MCF 10A (cell line): ENCODE data around the gene RSKR. TPM values are rescaled to one million over a fixed set of nuclear protein-coding genes. Genes with fewer than 3 reads are reported as not detected.

ENCODE experiments used
- BruUV-seq: library from RNA; stranded (reverse); fragments of 400-500 nt; replicated peaks from 2 replicates; lab custom pipeline; 2021; lab: Mats Ljungman, UMichigan
- CTCF ChIA-PET: fragments of 300-600 bp; sonication (Branson Sonifier 250); formaldehyde crosslinking; extraction: SDS; loops from one replicate; lab custom pipeline; 2021; ENCODE audit warnings: antibody characterized with exemption, inconsistent platforms; lab: Yijun Ruan, JAX
- POLR2A ChIA-PET: fragments of 300-600, 350-650 bp; sonication (Branson Sonifier 250); formaldehyde crosslinking; extraction: SDS; loops from one replicate; lab custom pipeline; 2020; ENCODE audit warnings: antibody characterized with exemption, inconsistent platforms; lab: Yijun Ruan, JAX
- DNase-seq: peaks from one replicate; pipeline ENCODE4 v3.0.0-alpha.2; 2018; ENCODE audit not compliant: unreplicated experiment
- H3K27ac Mint-ChIP-seq: one replicate; pipeline ENCODE4 v1.8.0; 2022; ENCODE audit warnings: mild to moderate bottlenecking, low read depth, mixed read lengths; ENCODE audit not compliant: unreplicated experiment
- H3K27me3 Mint-ChIP-seq: one replicate; pipeline ENCODE4 v1.8.0; 2022; ENCODE audit warnings: mixed read lengths; ENCODE audit not compliant: insufficient read depth, unreplicated experiment
- H3K36me3 Mint-ChIP-seq: one replicate; pipeline ENCODE4 v1.8.0; 2022; ENCODE audit warnings: mild to moderate bottlenecking, moderate library complexity, mixed read lengths; ENCODE audit not compliant: insufficient read depth, unreplicated experiment
- H3K4me1 Mint-ChIP-seq: one replicate; pipeline ENCODE4 v1.8.0; 2022; ENCODE audit warnings: mixed read lengths; ENCODE audit not compliant: insufficient read depth, unreplicated experiment
- H3K4me3 Mint-ChIP-seq: one replicate; pipeline ENCODE4 v1.8.0; 2022; ENCODE audit warnings: mild to moderate bottlenecking, moderate library complexity, mixed read lengths; ENCODE audit not compliant: unreplicated experiment
- H3K9me3 Mint-ChIP-seq: one replicate; pipeline ENCODE4 v1.8.0; 2022; ENCODE audit warnings: mixed read lengths; ENCODE audit not compliant: unreplicated experiment
- CTCF ChIP-seq: fragments of 200-600 bp; IDR thresholded peaks from one replicate; pipeline ENCODE4 v1.8.0; 2022; ENCODE audit warnings: antibody characterized with exemption, mild to moderate bottlenecking; ENCODE audit not compliant: unreplicated experiment
- intact Hi-C: fragments of 100-400 bp; cut with micrococcal nuclease; formaldehyde crosslinking; loops from 2 replicates; pipeline ENCODE4 v1.14.1; 2022
- total RNA-seq: library from RNA; stranded (reverse); gene quantifications from 2 replicates; pipeline ENCODE4 v1.2.3, GENCODE V29; 2022

Gene RSKR
- total RNA-seq, 1 experiment from 2014 or later: 19.9 TPM

GRCh38 chr17:28573966-28574480 lies 40.0 kb downstream of the RSKR start:
- ChIA-PET POLR2A (no interaction called here), CTCF (interaction anchor here (0.5 kb wide), 1 partner anchor 1065 kb away, joined by 3 read pairs; no protein-coding TSS in a partner anchor)
- H3K4me3 Mint-ChIP-seq: no peak overlapping the region
- H3K9me3 Mint-ChIP-seq: no peaks in the 10 kb centered on the region
- no peak overlapping the region for H3K27ac Mint-ChIP-seq
- H3K27me3 Mint-ChIP-seq: no peaks in the 10 kb centered on the region
- H3K36me3 Mint-ChIP-seq: peaks cover 10% of the 10 kb centered on the region
- H3K4me1 Mint-ChIP-seq: peaks cover 29% of the 10 kb centered on the region
- intact Hi-C loops: no loop called here
- no peak for DNase-seq
- TF ChIP-seq CTCF: no peak
- BruUV-seq: no TSS peak

GRCh38 chr17:28573521-28573920 lies 40.5 kb downstream of the RSKR start:
- DNase-seq: no peak
- intact Hi-C loops: no loop called here
- TF ChIP-seq CTCF: no peak
- BruUV-seq: no TSS peak
- H3K4me1 Mint-ChIP-seq: peaks cover 29% of the 10 kb centered on the region
- peaks cover 13% of the 10 kb centered on the region for H3K36me3 Mint-ChIP-seq
- no peaks in the 10 kb centered on the region for H3K27me3 Mint-ChIP-seq
- ChIA-PET POLR2A (no interaction called here), CTCF (interaction anchor here (0.5 to 0.7 kb wide), 2 partner anchors 25 to 1065 kb away, joined by 3 to 4 read pairs; no protein-coding TSS in a partner anchor)
- no peak overlapping the region for H3K4me3 Mint-ChIP-seq
- H3K27ac Mint-ChIP-seq: no peak overlapping the region
- H3K9me3 Mint-ChIP-seq: no peaks in the 10 kb centered on the region

- Mint-ChIP-seq H3K4me3 (no peak overlapping the region), H3K9me3 (no peaks in the 10 kb centered on the region), H3K27ac (no peak overlapping the region), H3K36me3 (peaks cover 18% of the 10 kb centered on the region), H3K4me1 (peaks cover 29% of the 10 kb centered on the region), H3K27me3 (no peaks in the 10 kb centered on the region)
- DNase-seq: no peak
- intact Hi-C loops: no loop called here
- no TSS peak for BruUV-seq
- CTCF ChIA-PET: interaction anchor here (0.7 kb wide), 1 partner anchor 25 kb away, joined by 4 read pairs; no protein-coding TSS in a partner anchor
- POLR2A ChIA-PET: interaction anchor here (2.4 kb wide), 1 partner anchor 16 kb away, joined by 6 read pairs; no protein-coding TSS in a partner anchor
- no peak for TF ChIP-seq CTCF
Observed at GRCh38 chr17:28573040-28573380, 41.0 kb downstream of the RSKR start.

- intact Hi-C loops: no loop called here
- no peak for TF ChIP-seq CTCF
- H3K36me3 Mint-ChIP-seq: peaks cover 20% of the 10 kb centered on the region
- CTCF ChIA-PET: interaction anchor here (0.6 to 1.1 kb wide), 3 partner anchors 24 to 32 kb away, joined by 3 to 5 read pairs (median 4); no protein-coding TSS in a partner anchor
- H3K4me1 Mint-ChIP-seq: peaks cover 29% of the 10 kb centered on the region
- DNase-seq: no peak
- H3K27ac Mint-ChIP-seq: peak overlapping the region; percentile 85
- no peaks in the 10 kb centered on the region for H3K27me3 Mint-ChIP-seq
- BruUV-seq: no TSS peak
- no peaks in the 10 kb centered on the region for H3K9me3 Mint-ChIP-seq
- peak overlapping the region; percentile 93 for H3K4me3 Mint-ChIP-seq
- POLR2A ChIA-PET: interaction anchor here (1.0 to 2.8 kb wide), 15 partner anchors 11 to 237 kb away, joined by 3 to 25 read pairs (median 8); partner anchors contain the start of genes BLTP2, IFT20, POLDIP2 and SLC46A1
Observed at GRCh38 chr17:28572259-28573039, 41.5 kb downstream of the RSKR start.
